Neural progenitor cell (in vitro differentiated cells): Measurements from ENCODE around the gene VOPP1.

ENCODE experiments used
- EZH2 ChIP-seq: fragments of 200-600 bp; sonication (generic); IDR thresholded peaks from 2 replicates; pipeline ENCODE4 v1.6.1; 2017; ENCODE audit warnings: antibody characterized with exemption, mild to moderate bottlenecking, moderate library complexity
- EZH2phosphoT487 ChIP-seq: fragments of 200-600 bp; sonication (generic); IDR thresholded peaks from 2 replicates; pipeline ENCODE4 v1.6.1; 2017; ENCODE audit warnings: antibody characterized with exemption
- TF ChIP-seq, protein P1 (sequence below): fragments of 200-600 bp; sonication (generic); IDR thresholded peaks from 2 replicates; pipeline ENCODE4 v1.5.1; 2017; ENCODE audit warnings: antibody characterized with exemption, mild to moderate bottlenecking

DNA sequence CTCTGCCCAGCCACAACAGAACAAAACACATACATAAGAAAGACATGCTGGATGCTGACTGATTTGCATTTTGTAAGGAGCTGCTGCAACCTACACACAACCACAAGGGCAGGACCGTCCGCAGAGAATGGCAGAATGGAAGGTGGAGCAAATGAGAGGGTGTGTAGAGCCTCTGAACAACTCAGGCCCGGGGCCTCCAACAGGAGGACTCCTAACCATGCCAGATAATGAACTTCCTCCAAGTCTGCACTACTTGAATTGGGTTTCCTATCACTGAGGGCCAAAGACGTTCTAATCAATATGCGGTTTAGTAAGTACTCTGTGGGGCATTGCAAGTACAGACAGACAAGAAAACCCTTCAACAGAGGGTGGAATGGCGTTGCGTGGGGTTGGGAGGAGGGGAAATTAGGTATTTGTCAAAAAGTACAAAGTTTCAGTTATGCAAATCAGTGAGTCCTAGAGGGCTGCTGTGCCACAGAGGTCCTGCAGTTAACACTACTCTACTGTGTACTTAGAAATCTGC lies 14.6 kb downstream of the VOPP1 start:
- TF ChIP-seq, protein P1, sequence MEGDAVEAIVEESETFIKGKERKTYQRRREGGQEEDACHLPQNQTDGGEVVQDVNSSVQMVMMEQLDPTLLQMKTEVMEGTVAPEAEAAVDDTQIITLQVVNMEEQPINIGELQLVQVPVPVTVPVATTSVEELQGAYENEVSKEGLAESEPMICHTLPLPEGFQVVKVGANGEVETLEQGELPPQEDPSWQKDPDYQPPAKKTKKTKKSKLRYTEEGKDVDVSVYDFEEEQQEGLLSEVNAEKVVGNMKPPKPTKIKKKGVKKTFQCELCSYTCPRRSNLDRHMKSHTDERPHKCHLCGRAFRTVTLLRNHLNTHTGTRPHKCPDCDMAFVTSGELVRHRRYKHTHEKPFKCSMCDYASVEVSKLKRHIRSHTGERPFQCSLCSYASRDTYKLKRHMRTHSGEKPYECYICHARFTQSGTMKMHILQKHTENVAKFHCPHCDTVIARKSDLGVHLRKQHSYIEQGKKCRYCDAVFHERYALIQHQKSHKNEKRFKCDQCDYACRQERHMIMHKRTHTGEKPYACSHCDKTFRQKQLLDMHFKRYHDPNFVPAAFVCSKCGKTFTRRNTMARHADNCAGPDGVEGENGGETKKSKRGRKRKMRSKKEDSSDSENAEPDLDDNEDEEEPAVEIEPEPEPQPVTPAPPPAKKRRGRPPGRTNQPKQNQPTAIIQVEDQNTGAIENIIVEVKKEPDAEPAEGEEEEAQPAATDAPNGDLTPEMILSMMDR = no peak
- TF ChIP-seq EZH2 (no peak), EZH2phosphoT487 (no peak)
